Hepatocyte (in vitro differentiated cells): ENCODE results near the gene NSMF. TPM values are rescaled to one million over a fixed set of nuclear protein-coding genes. Genes with fewer than 3 reads are reported as not detected.

Experiments
- DNase-seq: peaks from one replicate; pipeline ENCODE4 v3.0.0-alpha.2; 2016; ENCODE audit warnings: low spot score
- H2AFZ ChIP-seq: fragments of 200-600 bp; sonication (generic); 2 replicates; pipeline ENCODE4 v1.6.0; 2016; ENCODE audit warnings: antibody characterized with exemption, mild to moderate bottlenecking
- H3K27ac ChIP-seq: fragments of 200-600 bp; sonication (generic); 2 replicates; pipeline ENCODE4 v1.5.1; 2016; ENCODE audit warnings: mild to moderate bottlenecking
- H3K27me3 ChIP-seq: fragments of 200-600 bp; sonication (generic); 2 replicates; pipeline ENCODE4 v1.6.1; 2016
- H3K36me3 ChIP-seq: fragments of 200-600 bp; sonication (generic); replicated peaks from 2 replicates; pipeline ENCODE4 v1.5.1; 2016; ENCODE audit warnings: low read depth; ENCODE audit not compliant: insufficient read depth
- H3K4me1 ChIP-seq: fragments of 200-600 bp; sonication (generic); 2 replicates; pipeline ENCODE4 v1.5.1; 2016; ENCODE audit warnings: mild to moderate bottlenecking, moderate library complexity; ENCODE audit not compliant: insufficient read depth
- H3K4me2 ChIP-seq: fragments of 200-600 bp; sonication (generic); 2 replicates; pipeline ENCODE4 v1.6.0; 2016
- H3K4me3 ChIP-seq: fragments of 200-600 bp; sonication (generic); 2 replicates; pipeline ENCODE4 v1.5.1; 2016; ENCODE audit warnings: mild to moderate bottlenecking
- H3K79me2 ChIP-seq: fragments of 200-600 bp; sonication (generic); 2 replicates; pipeline ENCODE4 v1.6.0; 2017; ENCODE audit warnings: mild to moderate bottlenecking
- H3K9me2 ChIP-seq: fragments of 200-600 bp; sonication (generic); replicated peaks from 2 replicates; pipeline ENCODE4 v1.6.0; 2017; ENCODE audit warnings: mild to moderate bottlenecking; ENCODE audit not compliant: insufficient read depth
- H3K9me3 ChIP-seq: fragments of 200-600 bp; sonication (generic); 2 replicates; pipeline ENCODE4 v1.5.1; 2016; ENCODE audit warnings: low read depth, mild to moderate bottlenecking
- H4K20me1 ChIP-seq: fragments of 200-600 bp; sonication (generic); 2 replicates; pipeline ENCODE4 v1.6.0; 2016; ENCODE audit warnings: mild to moderate bottlenecking; ENCODE audit not compliant: insufficient read depth, poor library complexity, severe bottlenecking
- EZH2 ChIP-seq: fragments of 200-600 bp; sonication (generic); IDR thresholded peaks from 2 replicates; pipeline ENCODE4 v1.6.1; 2016; ENCODE audit warnings: antibody characterized with exemption, mild to moderate bottlenecking, borderline replicate concordance
- EZH2phosphoT487 ChIP-seq: fragments of 200-600 bp; sonication (generic); IDR thresholded peaks from one replicate; pipeline ENCODE4 v1.6.1; 2018; ENCODE audit warnings: antibody characterized with exemption, mild to moderate bottlenecking, low read depth, moderate library complexity; ENCODE audit not compliant: unreplicated experiment, severe bottlenecking
- WGBS: methylation state at CpG from one replicate; pipeline ENCODE4 v1.1.6; 2016; ENCODE audit warnings: low lambda C conversion rate; ENCODE audit errors: missing lambda C conversion rate; 5-methylcytosine and 5-hydroxymethylcytosine counted together
- polyA plus RNA-seq: library from polyadenylated mRNA; unstranded; fragments of >200 nt; fragmentation: Nextera tagmentation; extraction: Ambion mirVana; gene quantifications from 2 replicates; pipeline ENCODE4 v1.2.1, GENCODE V29; 2016
- total RNA-seq: library from RNA; depleted of rRNA; stranded (reverse); fragments of >200 nt; gene quantifications from 2 replicates; pipeline ENCODE4 v1.2.3, GENCODE V29; 2014
- TF ChIP-seq, protein P1 (sequence below): fragments of 200-600 bp; sonication (generic); IDR thresholded peaks from 2 replicates; pipeline ENCODE4 v1.5.1; 2016; ENCODE audit warnings: antibody characterized with exemption, mild to moderate bottlenecking; ENCODE audit not compliant: poor library complexity

The NSMF gene
- total and polyA plus RNA-seq, 2 experiments from 2014 or later = 39.5 to 51.6 TPM

DNA sequence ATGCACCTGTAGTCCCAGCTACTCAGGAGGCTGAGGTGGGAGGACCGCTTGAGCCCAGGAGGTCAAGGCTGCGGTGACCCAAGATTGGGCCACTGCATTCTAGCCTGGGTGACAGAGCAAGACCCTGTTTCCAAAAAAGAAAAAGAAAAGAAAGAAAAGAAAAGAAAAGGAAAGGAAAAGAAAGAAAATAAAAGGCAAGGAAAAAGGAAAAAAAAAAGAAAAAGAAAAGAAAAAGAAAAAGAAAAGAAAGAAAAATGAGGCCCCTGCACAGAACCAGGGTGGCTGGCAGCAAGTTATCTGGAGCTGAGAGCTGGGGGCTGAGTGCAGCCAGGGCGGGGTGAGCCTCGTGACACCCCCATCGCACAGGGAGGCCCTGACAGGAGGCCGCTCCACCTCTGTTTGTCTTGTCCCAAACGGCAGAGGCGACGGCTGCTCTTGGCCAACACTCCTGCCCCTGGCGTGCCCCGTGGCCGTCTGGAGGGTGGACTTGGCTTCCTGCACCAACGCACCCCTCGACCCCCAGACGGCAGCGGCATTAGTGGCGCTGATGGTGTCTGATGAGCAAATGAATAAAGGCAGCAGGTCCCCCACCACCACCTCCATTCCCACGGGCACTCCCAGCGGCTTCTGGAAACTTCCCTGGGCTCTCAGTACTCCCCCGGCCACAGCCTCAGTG is 52.9 kb downstream of the NSMF start:
- Histone ChIP-seq H3K27ac (no peak overlapping the region), H4K20me1 (peaks cover 3% of the 10 kb centered on the region), H3K9me3 (no peaks in the 10 kb centered on the region), H3K4me1 (peaks cover 7% of the 10 kb centered on the region), H2AFZ (peak overlapping the region; percentile 54), H3K4me2 (peak overlapping the region; percentile 98), H3K4me3 (peak overlapping the region; percentile 21), H3K36me3 (no peaks in the 10 kb centered on the region), H3K27me3 (no peaks in the 10 kb centered on the region), H3K79me2 (peaks cover 3% of the 10 kb centered on the region), H3K9me2 (no peaks in the 10 kb centered on the region)
- TF ChIP-seq, protein P1, sequence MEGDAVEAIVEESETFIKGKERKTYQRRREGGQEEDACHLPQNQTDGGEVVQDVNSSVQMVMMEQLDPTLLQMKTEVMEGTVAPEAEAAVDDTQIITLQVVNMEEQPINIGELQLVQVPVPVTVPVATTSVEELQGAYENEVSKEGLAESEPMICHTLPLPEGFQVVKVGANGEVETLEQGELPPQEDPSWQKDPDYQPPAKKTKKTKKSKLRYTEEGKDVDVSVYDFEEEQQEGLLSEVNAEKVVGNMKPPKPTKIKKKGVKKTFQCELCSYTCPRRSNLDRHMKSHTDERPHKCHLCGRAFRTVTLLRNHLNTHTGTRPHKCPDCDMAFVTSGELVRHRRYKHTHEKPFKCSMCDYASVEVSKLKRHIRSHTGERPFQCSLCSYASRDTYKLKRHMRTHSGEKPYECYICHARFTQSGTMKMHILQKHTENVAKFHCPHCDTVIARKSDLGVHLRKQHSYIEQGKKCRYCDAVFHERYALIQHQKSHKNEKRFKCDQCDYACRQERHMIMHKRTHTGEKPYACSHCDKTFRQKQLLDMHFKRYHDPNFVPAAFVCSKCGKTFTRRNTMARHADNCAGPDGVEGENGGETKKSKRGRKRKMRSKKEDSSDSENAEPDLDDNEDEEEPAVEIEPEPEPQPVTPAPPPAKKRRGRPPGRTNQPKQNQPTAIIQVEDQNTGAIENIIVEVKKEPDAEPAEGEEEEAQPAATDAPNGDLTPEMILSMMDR = no peak
- TF ChIP-seq EZH2phosphoT487 (no peak), EZH2 (no peak)
- WGBS = 72% methylated on average over 20 of the region's 20 CpGs
- DNase-seq = no peak

DNA sequence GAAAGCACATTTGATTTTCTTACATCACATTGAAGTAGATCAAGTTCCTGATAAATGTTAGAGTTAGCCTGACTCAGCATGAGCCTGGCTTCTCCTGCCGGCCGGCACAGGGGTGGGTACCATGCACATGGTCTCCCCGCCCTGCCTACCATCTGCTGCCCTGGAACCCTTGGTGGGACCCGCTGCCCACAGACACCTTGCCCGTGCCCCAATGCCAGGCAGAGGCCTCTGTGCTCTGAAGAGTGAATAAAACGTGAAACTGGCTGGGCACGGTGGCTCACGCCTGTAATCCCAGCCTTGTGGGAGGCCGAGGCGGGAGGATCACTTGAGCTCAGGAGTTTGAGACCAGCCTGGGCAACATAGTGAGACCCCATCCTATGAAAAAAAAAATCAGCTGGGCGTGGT is 53.5 kb downstream of the NSMF start:
- H3K4me3 ChIP-seq = no peak overlapping the region
- 90% methylated on average over 11 of the region's 11 CpGs for WGBS
- no peaks in the 10 kb centered on the region for H3K9me2 ChIP-seq
- H2AFZ ChIP-seq = no peak overlapping the region
- H3K9me3 ChIP-seq = no peaks in the 10 kb centered on the region
- peaks cover 3% of the 10 kb centered on the region for H3K79me2 ChIP-seq
- DNase-seq = no peak
- H3K4me1 ChIP-seq = peaks cover 7% of the 10 kb centered on the region
- H3K4me2 ChIP-seq = peak overlapping the region; percentile 98
- TF ChIP-seq EZH2 (no peak), EZH2phosphoT487 (no peak)
- TF ChIP-seq, protein P1 = no peak
- peaks cover 3% of the 10 kb centered on the region for H4K20me1 ChIP-seq
- no peaks in the 10 kb centered on the region for H3K36me3 ChIP-seq
- no peak overlapping the region for H3K27ac ChIP-seq
- H3K27me3 ChIP-seq = no peaks in the 10 kb centered on the region

DNA sequence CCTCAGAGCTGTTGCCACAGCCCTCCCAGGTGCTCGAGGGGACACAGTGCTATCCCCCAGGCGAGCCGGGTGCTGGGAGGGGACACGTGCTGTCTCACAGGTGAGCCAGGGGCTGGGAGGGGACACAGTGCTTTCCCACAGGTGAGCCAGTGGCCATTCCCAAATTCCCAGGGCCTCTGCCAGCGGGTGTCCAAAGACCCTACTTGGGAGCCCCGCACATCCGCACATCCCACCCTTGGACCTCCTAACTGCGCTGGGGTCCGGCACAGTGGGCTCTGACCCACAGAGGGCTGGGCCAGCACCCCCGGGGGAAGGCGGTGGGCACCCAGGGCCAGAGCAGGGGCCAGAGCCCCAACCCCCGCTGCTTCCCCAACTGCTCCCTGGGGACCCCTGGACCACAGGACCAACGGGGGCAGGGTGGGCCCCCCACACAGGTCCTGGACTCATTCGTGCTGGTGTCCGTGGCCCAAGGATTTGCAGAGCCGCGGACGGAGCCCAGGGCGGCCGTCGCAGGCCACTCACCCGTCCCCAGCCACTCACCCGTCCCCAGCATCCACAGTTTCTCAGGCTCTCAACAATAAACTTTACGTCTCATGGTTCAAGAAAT is 54.1 kb downstream of the NSMF start:
- 93% methylated on average over 24 of the region's 24 CpGs for WGBS
- Histone ChIP-seq H3K9me3 (no peaks in the 10 kb centered on the region), H3K27ac (no peak overlapping the region), H3K79me2 (peaks cover 3% of the 10 kb centered on the region), H3K9me2 (no peaks in the 10 kb centered on the region), H3K4me1 (peaks cover 7% of the 10 kb centered on the region), H3K36me3 (no peaks in the 10 kb centered on the region), H2AFZ (no peak overlapping the region), H3K4me2 (no peak overlapping the region), H4K20me1 (peaks cover 3% of the 10 kb centered on the region), H3K4me3 (no peak overlapping the region), H3K27me3 (no peaks in the 10 kb centered on the region)
- DNase-seq = no peak
- TF ChIP-seq EZH2 (no peak), EZH2phosphoT487 (no peak)
- TF ChIP-seq, protein P1 = no peak
